GM12878 (cell line): ENCODE results near the gene SPARC. TPM values are rescaled to one million over a fixed set of nuclear protein-coding genes. Genes with fewer than 3 reads are reported as not detected.

Source experiments
- ATAC-seq: fragments of 200-7000 bp; cut with Tn5 transposase; 3 replicates; pipeline ENCODE4 v1.9.1; 2020; ENCODE audit warnings: mild to moderate bottlenecking, moderate library complexity
- BruUV-seq: library from RNA; stranded (reverse); fragments of 400-500 nt; replicated peaks from 2 replicates; lab custom pipeline; 2021; lab: Mats Ljungman, UMichigan
- CTCF ChIA-PET: fragments of 300-600 bp; sonication (Branson Sonifier 250); formaldehyde crosslinking; extraction: SDS; loops from one replicate; lab custom pipeline; 2021; ENCODE audit warnings: inconsistent platforms; lab: Yijun Ruan, JAX
- POLR2A ChIA-PET: fragments of 350-600 bp; formaldehyde crosslinking; extraction: SDS; loops from one replicate; lab custom pipeline; 2021; ENCODE audit warnings: inconsistent platforms; lab: Charles Lee
- RAD21 ChIA-PET: fragments of 300-600 bp; sonication (Branson Sonifier 250); formaldehyde crosslinking; loops from one replicate; lab custom pipeline; 2023; ENCODE audit warnings: antibody characterized with exemption; ENCODE audit not compliant: unreplicated experiment; lab: Charles Lee
- SMC1A ChIA-PET: fragments of 300-600 bp; sonication (Branson Sonifier 250); formaldehyde crosslinking; loops from one replicate; lab custom pipeline; 2023; ENCODE audit not compliant: unreplicated experiment, uncharacterized antibody; lab: Charles Lee
- DNase-seq: peaks from one replicate; pipeline ENCODE4 v3.0.0-alpha.2; 2011; ENCODE audit warnings: low read depth, low spot score
- FAIRE-seq: peaks from 3 replicates; lab custom pipeline; 2011; peaks lifted over from hg19 to GRCh38; lab: Jason Lieb, UNC
- H2AFZ ChIP-seq: 2 replicates; pipeline ENCODE4 v1.6.0; 2011; ENCODE audit warnings: low read depth, low read length, control low read depth; ENCODE audit not compliant: control insufficient read depth
- H3K27ac ChIP-seq: 2 replicates; pipeline ENCODE4 v1.5.1; 2011; ENCODE audit warnings: control low read depth; ENCODE audit not compliant: control insufficient read depth, insufficient read depth
- H3K27me3 ChIP-seq, 2 experiments: replicated peaks in 1 of 2; 2 replicates each; pipeline versions ENCODE4 v1.6.0 to v1.6.1; 2011; ENCODE audit warnings: low read length in 1 of 2; ENCODE audit not compliant: control insufficient read depth in 2 of 2, insufficient read depth in 2 of 2
- H3K36me3 ChIP-seq, 2 experiments: 2 replicates each; pipeline ENCODE4 v1.5.1; 2011; ENCODE audit warnings: low read length in 1 of 2; ENCODE audit not compliant: control insufficient read depth in 2 of 2, insufficient read depth in 2 of 2
- H3K4me1 ChIP-seq: 2 replicates; pipeline ENCODE4 v1.6.1; 2011; ENCODE audit warnings: mild to moderate bottlenecking, low read length, moderate library complexity, mixed read lengths; ENCODE audit not compliant: control insufficient read depth, insufficient read depth
- H3K4me2 ChIP-seq: 2 replicates; pipeline ENCODE4 v1.6.0; 2011; ENCODE audit warnings: control low read depth; ENCODE audit not compliant: control insufficient read depth, insufficient read depth
- H3K4me3 ChIP-seq: fragments of 200-600 bp; sonication (generic); 2 replicates; pipeline ENCODE4 v1.5.1; 2016
- H3K79me2 ChIP-seq: 2 replicates; pipeline ENCODE4 v1.6.0; 2011; ENCODE audit warnings: low read length; ENCODE audit not compliant: control insufficient read depth, insufficient read depth
- H3K9ac ChIP-seq: 2 replicates; pipeline ENCODE4 v1.8.0; 2011; ENCODE audit warnings: low read length, control low read depth, mixed read lengths; ENCODE audit not compliant: control insufficient read depth, insufficient read depth
- H3K9me3 ChIP-seq: replicated peaks from 3 replicates; pipeline ENCODE4 v1.5.1; 2011; ENCODE audit warnings: mild to moderate bottlenecking, low read length; ENCODE audit not compliant: control insufficient read depth, insufficient read depth
- H4K20me1 ChIP-seq: 2 replicates; pipeline ENCODE4 v1.6.0; 2011; ENCODE audit not compliant: control insufficient read depth, insufficient read depth
- BCL11A ChIP-seq: IDR thresholded peaks from 2 replicates; pipeline ENCODE4 v1.6.1; 2011; ENCODE audit warnings: low read depth, low read length
- CHD1 ChIP-seq: IDR thresholded peaks from 2 replicates; pipeline ENCODE4 v1.6.1; 2012; ENCODE audit warnings: low read depth, low read length, improper control_type of control experiment
- CHD4 ChIP-seq: fragments of 200-600 bp; sonication (generic); IDR thresholded peaks from 2 replicates; pipeline ENCODE4 v1.6.1; 2016; ENCODE audit warnings: mild to moderate bottlenecking
- CREB1 ChIP-seq: IDR thresholded peaks from 2 replicates; pipeline ENCODE4 v1.6.1; 2012; ENCODE audit warnings: low read depth, mild to moderate bottlenecking, inconsistent platforms
- CREM ChIP-seq: IDR thresholded peaks from 2 replicates; pipeline ENCODE4 v1.6.1; 2014; ENCODE audit warnings: antibody characterized with exemption, low read depth
- E2F8 ChIP-seq: fragments of 450-650 bp; IDR thresholded peaks from 2 replicates; pipeline ENCODE4 v1.6.1; 2018; ENCODE audit warnings: mild to moderate bottlenecking, low read depth, moderate library complexity; ENCODE audit not compliant: partially characterized antibody
- IKZF1 ChIP-seq: fragments of 450-650 bp; conservative IDR thresholded peaks from 2 replicates; pipeline ENCODE4 v1.6.1; 2017; ENCODE audit warnings: antibody characterized with exemption, mild to moderate bottlenecking
- IRF4 ChIP-seq: IDR thresholded peaks from 2 replicates; pipeline ENCODE4 v1.6.1; 2011; ENCODE audit warnings: low read depth, low read length
- MEF2A ChIP-seq: IDR thresholded peaks from 2 replicates; pipeline ENCODE4 v1.6.1; 2011; ENCODE audit warnings: low read depth, mild to moderate bottlenecking, low read length, moderate library complexity; ENCODE audit not compliant: insufficient read depth
- MEF2B ChIP-seq: fragments of 450-650 bp; IDR thresholded peaks from 2 replicates; pipeline ENCODE4 v1.6.1; 2018; ENCODE audit warnings: mild to moderate bottlenecking, moderate library complexity; ENCODE audit not compliant: partially characterized antibody, poor library complexity, severe bottlenecking
- MYC ChIP-seq: IDR thresholded peaks from 2 replicates; pipeline ENCODE4 v1.6.1; 2011; ENCODE audit warnings: mild to moderate bottlenecking, low read length, moderate library complexity, inconsistent platforms; ENCODE audit not compliant: insufficient read depth, insufficient replicate concordance, insufficient read length, severe bottlenecking
- NBN ChIP-seq: fragments of 450-650 bp; IDR thresholded peaks from 2 replicates; pipeline ENCODE4 v1.6.1; 2016
- PKNOX1 ChIP-seq: fragments of 450-650 bp; IDR thresholded peaks from 2 replicates; pipeline ENCODE4 v1.6.1; 2016; ENCODE audit warnings: mild to moderate bottlenecking
- RAD21 ChIP-seq: IDR thresholded peaks from 2 replicates; pipeline ENCODE4 v1.6.1; 2011; ENCODE audit warnings: mild to moderate bottlenecking, low read depth, low read length, moderate library complexity; ENCODE audit not compliant: insufficient read depth
- RAD51 ChIP-seq: fragments of 450-650 bp; IDR thresholded peaks from 2 replicates; pipeline ENCODE4 v1.6.1; 2016; ENCODE audit warnings: moderate library complexity, mild to moderate bottlenecking, inconsistent platforms
- RELA ChIP-seq: fragments of 450-650 bp; IDR thresholded peaks from 2 replicates; pipeline ENCODE4 v1.8.0; 2014; ENCODE audit warnings: borderline replicate concordance; ENCODE audit not compliant: partially characterized antibody
- RUNX3 ChIP-seq: IDR thresholded peaks from 2 replicates; pipeline ENCODE4 v1.6.1; 2012; ENCODE audit warnings: low read length, inconsistent platforms
- SMC3 ChIP-seq: IDR thresholded peaks from 2 replicates; pipeline ENCODE4 v1.6.1; 2011; ENCODE audit warnings: low read length, improper control_type of control experiment, borderline replicate concordance
- SPI1 ChIP-seq: IDR thresholded peaks from 2 replicates; pipeline ENCODE4 v1.6.1; 2011; ENCODE audit warnings: low read depth, mild to moderate bottlenecking, low read length, moderate library complexity, borderline replicate concordance; ENCODE audit not compliant: insufficient read depth
- STAT1 ChIP-seq: fragments of 450-650 bp; conservative IDR thresholded peaks from 2 replicates; pipeline ENCODE4 v1.6.1; 2014; ENCODE audit warnings: antibody characterized with exemption, mild to moderate bottlenecking
- SUZ12 ChIP-seq: fragments of 200-600 bp; sonication (generic); IDR thresholded peaks from one replicate; pipeline ENCODE4 v1.6.1; 2018; ENCODE audit warnings: antibody characterized with exemption, mild to moderate bottlenecking; ENCODE audit not compliant: unreplicated experiment
- TCF12 ChIP-seq: IDR thresholded peaks from 2 replicates; pipeline ENCODE4 v1.6.1; 2011; ENCODE audit warnings: low read depth, mild to moderate bottlenecking, low read length
- whole genome bisulfite sequencing: methylation state at CpG from one replicate; pipeline ENCODE4 v1.1.6; 2016; ENCODE audit warnings: low lambda C conversion rate; ENCODE audit not compliant: insufficient replicate concordance, insufficient coverage; ENCODE audit errors: missing lambda C conversion rate; 5-methylcytosine and 5-hydroxymethylcytosine counted together
- in situ Hi-C: fragments of 300-500 bp; cut with MboI; formaldehyde crosslinking; loops from 9 replicates; pipeline ENCODE4 v1.14.3; 2018; ENCODE audit warnings: mixed read lengths
- intact Hi-C: fragments of 100-400 bp; cut with micrococcal nuclease; formaldehyde crosslinking; loops from one replicate; pipeline ENCODE4 v1.14.2; 2022; ENCODE audit not compliant: unreplicated experiment
- polyA plus RNA-seq, 11 experiments: library from polyadenylated mRNA; depleted of rRNA in 4 of 11; unstranded in 6 of 11; stranded (reverse) in 5 of 11; fragments of >200 nt; fragmentation: Nextera tagmentation in 4 of 11; fragmentation: Illumina TruSeq in 1 of 11; extraction: Ambion mirVana in 4 of 11; extraction: Trizol in 1 of 11; gene quantifications; 1 replicate in 1 of 11; 2 replicates in 10 of 11; pipeline versions ENCODE4 v1.2.1 to v1.2.3, GENCODE V29; 2011 to 2016; ENCODE audit warnings: inconsistent platforms in 2 of 11, missing spikeins in 2 of 11, low read depth in 1 of 11
- total RNA-seq, 4 experiments: library from RNA; depleted of rRNA in 3 of 4; stranded (reverse); fragments of >200 nt in 3 of 4; fragmentation: Illumina TruSeq in 1 of 4; extraction: Trizol in 1 of 4; gene quantifications; 2 replicates each; pipeline versions ENCODE4 v1.2.1 to v1.2.3, GENCODE V29; 2013 to 2021

The SPARC gene
- total and polyA plus RNA-seq, 10 of the 15 experiments (the other 5 are each of a cell fraction or from before 2014, with no cell fraction given): 29.6 to 154 (median 57.0) TPM

- ChIA-PET CTCF (interaction anchor here (0.7 to 6.6 kb wide), 71 partner anchors 9 to 364 kb away, joined by 3 to 137 read pairs (median 5); partner anchors contain the start of genes FAT2, G3BP1 and SLC36A1), POLR2A (interaction anchor here (1.1 kb wide), 2 partner anchors 128 to 129 kb away, joined by 3 read pairs; no protein-coding TSS in a partner anchor), SMC1A (interaction anchor here (0.7 to 4.5 kb wide), 60 partner anchors 9 to 515 kb away, joined by 3 to 69 read pairs (median 4); partner anchors contain the start of gene SLC36A1), RAD21 (interaction anchor here (0.6 to 4.2 kb wide), 45 partner anchors 8 to 697 kb away, joined by 3 to 52 read pairs (median 5); partner anchors contain the start of genes G3BP1, SLC36A1 and SPARC)
- H3K4me1 ChIP-seq: no peaks in the 10 kb centered on the region
- no peaks in the 10 kb centered on the region for H3K36me3 ChIP-seq
- 2% methylated on average over 6 of the region's 6 CpGs for WGBS
- H3K4me3 ChIP-seq: no peak overlapping the region
- intact Hi-C loops: loop anchor here (1.0 to 10.0 kb wide), 5 partner anchors 132 to 493 kb away; partner anchors contain the start of gene SLC36A1
- BruUV-seq: no TSS peak
- H3K79me2 ChIP-seq: no peaks in the 10 kb centered on the region
- no peaks in the 10 kb centered on the region for H4K20me1 ChIP-seq
- ATAC-seq: peak; percentile 100
- no peaks in the 10 kb centered on the region for H3K9me3 ChIP-seq
- in situ Hi-C loops: loop anchor here (5.0 kb wide), 2 partner anchors 125 to 205 kb away; partner anchors contain the start of gene SLC36A1
- H3K4me2 ChIP-seq: no peak overlapping the region
- no peak overlapping the region for H3K9ac ChIP-seq
- FAIRE-seq: peak; percentile 99
- DNase-seq: no peak
- H2AFZ ChIP-seq: no peak overlapping the region
- no peaks in the 10 kb centered on the region; a peak in 1 of 4 replicates for H3K27me3 ChIP-seq
- no peak overlapping the region for H3K27ac ChIP-seq
- TF ChIP-seq CHD1 (no peak), BCL11A (no peak), RAD21 (peak; percentile 95), CREB1 (no peak), E2F8 (no peak), TCF12 (no peak), IRF4 (0 out of 2 replicates have a peak, but pooled peaks have one; percentile 25), IKZF1 (0 out of 2 replicates have a peak, but pooled peaks have one; percentile 17), PKNOX1 (no peak), MEF2B (no peak), SUZ12 (no peak), MEF2A (no peak), MYC (no peak), STAT1 (no peak), RAD51 (no peak), CREM (no peak), SMC3 (peak; percentile 91), NBN (no peak), RUNX3 (no peak; the same call in 1 of the 2 replicates), SPI1 (no peak), RELA (no peak), CHD4 (no peak)
Observed at GRCh38 chr5:151651997-151652645, 34.6 kb downstream of the SPARC start.
